SKM-1 treated with dmso at 0.1 percent for 144 hours (cell line): ENCODE data around the gene IL11RA.

Experiments
- DNase-seq: peaks from one replicate; lab custom pipeline; 2025; ENCODE audit not compliant: unreplicated experiment; lab: John Stamatoyannopoulos, UW

IL11RA gene

DNA sequence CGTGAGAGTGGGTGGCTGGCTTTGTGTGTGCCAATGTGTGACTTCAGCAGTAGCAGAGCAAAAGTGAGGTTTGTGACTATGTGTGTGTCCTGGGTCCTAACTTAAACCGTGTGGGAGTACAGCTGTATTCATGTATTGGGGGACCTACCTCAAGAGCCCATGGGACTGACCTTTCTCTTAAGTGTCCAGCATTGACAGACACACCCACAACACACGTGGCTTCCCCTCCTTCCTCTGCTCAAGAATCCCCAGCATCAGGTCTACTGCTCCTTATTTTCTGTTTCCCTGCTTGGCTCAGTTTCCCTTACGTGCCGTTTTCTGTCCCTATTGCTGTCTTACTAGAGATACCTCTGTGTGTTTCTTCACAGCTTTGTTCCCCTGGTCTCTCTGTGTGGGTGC, 616 bp downstream of the IL11RA start:
- no peak for DNase-seq

GRCh38 chr9:34653151-34654072, 1.4 kb downstream of the IL11RA start:
- DNase-seq, result no peak

- no peak for DNase-seq
Measured at GRCh38 chr9:34654323-34655051, 2.5 kb downstream of the IL11RA start.

GRCh38 chr9:34655394-34655793, 3.4 kb downstream of the IL11RA start:
- no peak for DNase-seq

- DNase-seq, result no peak
Measured at GRCh38 chr9:34656992-34657391, 5.0 kb downstream of the IL11RA start.

- DNase-seq, result no peak
Measured at GRCh38 chr9:34658461-34658860, 6.5 kb downstream of the IL11RA start.

DNA sequence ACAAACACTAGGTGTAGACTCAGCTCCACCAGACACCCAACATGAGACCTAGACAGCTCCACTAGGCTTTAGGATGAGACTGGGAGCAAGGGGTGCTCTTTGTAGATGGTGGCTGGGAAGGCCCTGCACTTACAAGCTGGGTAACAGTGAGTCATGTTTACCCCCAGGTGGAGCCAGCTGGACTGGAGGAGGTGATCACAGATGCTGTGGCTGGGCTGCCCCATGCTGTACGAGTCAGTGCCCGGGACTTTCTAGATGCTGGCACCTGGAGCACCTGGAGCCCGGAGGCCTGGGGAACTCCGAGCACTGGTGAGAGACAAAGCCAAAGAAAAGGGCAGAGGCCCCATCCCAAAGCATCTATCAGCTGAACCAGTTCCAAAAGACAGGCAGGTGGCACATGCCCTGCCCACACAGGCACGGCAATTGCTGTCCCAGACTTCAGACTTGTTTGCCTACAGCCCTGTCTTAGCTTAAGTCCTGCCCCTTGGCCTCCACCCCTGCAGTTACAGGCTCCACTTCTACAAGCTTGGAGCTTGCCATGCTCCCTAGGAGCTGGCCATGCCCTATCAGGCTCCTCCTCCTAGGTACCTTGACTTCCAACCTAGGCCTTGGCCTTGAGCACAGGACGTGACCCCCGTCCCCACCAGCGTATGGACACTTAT, 7.7 kb downstream of the IL11RA start:
- no peak for DNase-seq

DNA sequence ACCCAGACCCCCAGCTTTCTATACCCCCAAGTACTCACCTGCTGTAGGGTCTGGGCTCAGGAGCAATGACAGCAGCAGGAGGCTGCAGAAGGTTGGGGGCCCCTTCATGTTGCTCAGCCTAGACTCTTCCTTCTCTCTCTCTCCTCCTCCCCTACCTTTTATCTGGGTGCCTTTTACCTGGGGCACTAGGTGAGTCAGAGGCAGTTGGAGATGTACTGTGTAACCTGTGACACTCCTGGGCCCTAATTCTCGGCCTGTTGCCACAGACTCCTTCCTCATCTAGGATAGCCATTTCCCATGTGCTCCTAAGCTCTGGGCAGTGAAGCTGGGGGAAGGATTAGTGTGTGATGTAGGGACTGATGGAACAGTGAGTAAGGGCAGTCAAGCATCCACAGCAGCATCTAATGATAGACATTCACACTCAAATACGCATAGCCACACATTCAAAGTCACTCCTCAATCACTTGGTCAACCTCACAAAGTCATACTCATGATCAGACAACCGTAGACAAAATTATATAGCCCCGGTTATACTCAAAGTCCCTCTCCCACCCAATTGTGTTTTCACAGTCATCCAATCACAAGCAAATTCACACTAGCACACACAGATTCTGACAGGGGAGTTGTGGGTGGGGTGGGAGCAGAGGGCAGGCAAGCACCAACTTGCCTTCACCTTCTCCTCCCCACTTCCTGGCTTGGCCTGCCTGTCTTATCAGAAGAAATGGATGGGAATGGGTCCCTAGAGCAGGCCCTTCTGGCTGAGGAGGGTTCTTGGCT, 10.7 kb downstream of the IL11RA start, which contains the start of gene CCL27:
TSS of gene CCL27 (minus strand) at position 132 of the 777 bp plus-strand sequence. CDS start at position 108, 24 bp downstream.
- no peak for DNase-seq

- no peak for DNase-seq
Measured at GRCh38 chr9:34663303-34663605, 11.3 kb downstream of the IL11RA start.

- peak; percentile 81 for DNase-seq
Measured at GRCh38 chr9:34664281-34665066, 12.5 kb downstream of the IL11RA start.

DNA sequence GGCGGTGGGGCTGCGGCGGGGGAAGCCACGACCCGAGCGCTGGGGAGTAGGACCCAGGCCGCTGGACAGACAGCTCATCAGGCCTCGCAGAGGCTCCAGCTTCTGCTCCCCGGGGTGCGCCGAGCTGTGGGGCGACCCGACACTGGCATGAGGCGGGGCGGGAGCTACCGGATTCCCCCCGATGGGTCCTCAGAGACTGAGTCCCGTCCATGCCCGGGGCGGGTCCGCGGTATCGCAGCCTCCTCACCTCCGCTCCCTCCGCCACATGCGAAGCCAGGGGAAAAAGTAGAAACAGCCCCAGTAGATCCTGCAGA, 13.0 kb downstream of the IL11RA start:
- DNase-seq, result no peak

DNA sequence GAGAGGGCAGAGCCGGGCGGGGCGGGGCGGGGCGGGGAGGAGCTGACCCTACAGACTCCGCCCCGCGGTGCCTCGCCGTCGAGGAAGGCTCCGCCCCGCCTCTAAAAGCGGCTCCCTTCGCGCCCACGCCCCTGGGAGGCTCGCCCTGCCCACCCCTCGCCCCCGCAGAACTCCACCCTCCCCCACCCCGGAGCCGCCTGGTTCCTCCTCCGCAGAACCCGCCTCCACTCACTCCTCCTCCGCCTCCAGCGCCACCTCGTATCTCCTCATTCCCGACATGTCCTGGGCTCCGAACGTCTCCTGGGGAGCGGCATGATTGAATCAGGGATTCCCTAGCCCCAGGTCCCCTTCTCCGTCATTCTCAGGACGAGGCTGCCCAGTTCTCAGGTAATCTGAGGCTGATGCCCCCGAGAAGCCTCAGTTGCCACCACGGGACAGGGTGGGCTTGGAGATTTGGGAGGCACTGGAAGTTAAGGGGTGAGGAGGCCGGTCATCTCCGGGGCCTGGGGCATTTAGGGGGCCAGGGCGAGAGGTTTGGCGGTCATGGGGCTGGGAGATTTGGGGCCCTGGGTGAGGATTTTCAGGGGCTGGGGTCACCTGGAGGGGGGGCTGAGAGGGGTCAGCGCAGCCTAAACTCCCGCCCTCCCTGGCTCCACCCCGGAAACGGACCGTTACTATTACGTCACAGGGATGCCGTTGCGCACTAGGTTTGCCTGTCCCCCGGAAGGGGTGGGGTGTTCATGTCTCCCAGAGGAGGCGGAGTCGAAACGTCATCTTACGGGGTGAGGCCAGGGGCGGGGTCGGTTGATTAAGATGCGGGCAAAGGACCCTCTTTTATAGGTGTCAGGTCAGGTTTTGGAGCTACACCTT, 13.6 kb downstream of the IL11RA start:
- DNase-seq, result peak; percentile 87

GRCh38 chr9:34669809-34670562, 18.0 kb downstream of the IL11RA start:
- DNase-seq, result no peak

DNA sequence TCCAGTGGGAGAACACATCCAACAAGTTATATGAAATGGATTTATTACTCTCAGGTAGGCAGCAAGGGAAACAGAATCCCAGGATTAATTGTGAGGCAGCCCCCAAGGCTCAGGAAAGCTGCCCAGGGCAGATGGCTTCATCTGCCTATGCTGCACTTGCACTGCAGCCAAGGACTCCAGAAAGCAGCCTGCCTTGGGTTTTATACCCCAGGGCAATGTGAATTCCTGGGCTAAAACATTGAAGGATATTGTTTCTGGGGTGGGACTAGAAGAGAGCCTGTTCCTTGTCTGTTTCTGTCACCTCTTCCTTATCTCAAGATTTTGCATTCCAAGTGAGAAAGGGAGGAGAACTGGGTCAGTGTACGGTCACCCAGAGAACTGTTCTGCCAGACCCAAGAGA, 19.3 kb downstream of the IL11RA start:
- no peak for DNase-seq

GRCh38 chr9:34674440-34674839, 22.5 kb downstream of the IL11RA start:
- no peak for DNase-seq

DNA sequence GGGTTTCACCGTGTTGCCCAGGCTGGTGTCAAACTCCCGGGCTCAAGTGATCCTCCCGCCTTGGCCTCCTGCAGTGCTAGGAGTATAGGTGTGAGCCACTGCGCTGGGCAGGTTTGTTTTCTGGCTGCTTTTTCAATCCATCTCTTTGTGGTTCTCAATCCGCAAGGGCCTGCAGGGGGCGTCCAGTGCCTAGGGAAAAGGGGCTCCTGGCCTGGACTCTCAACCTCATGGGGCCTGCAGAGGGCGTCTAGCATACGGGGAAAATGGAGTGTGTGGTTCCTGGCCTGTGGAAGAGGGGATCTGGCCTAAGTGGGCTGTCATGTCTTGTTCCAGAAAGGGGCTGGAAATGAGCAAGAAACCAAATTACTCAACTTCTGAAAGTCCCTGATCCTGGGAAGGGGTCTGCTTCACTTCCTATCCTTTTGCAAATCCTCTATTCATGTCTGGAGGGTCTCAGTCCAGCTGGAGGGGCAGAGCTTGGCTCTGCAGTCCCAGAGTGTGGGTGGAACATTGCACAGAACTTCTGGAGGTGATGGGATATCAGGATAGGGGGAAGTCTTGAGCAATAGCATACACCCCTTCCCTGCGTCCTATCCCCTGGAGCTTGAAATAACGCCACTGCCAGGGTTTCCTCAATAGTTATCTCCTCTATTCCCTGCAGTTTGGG, 23.2 kb downstream of the IL11RA start:
- DNase-seq, result peak; percentile 82

DNA sequence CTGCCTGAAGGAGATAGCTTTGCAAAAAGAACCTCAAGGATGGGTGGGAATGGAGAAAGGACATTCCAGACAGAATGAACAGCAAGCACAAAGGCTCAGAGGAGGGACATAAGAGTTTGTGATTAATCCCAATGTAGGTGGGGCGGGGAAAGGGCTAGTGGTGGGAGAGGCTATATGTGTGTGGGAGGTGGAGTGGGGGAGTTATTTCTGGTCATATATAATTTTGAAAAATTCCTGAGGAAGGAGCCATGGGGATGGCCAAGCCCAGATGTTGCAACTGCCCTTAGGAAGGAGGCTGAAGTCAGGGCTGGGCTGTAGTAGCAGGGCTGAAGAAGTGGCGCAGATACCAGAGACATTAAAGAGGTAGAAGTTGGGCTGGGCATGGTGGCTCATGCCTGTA, 23.9 kb downstream of the IL11RA start:
- DNase-seq, result no peak

GRCh38 chr9:34684145-34684544, 32.2 kb downstream of the IL11RA start:
- DNase-seq, result no peak
